Activated CD4-positive, alpha-beta T cell treated with anti-CD3 and anti-CD28 coated beads for 4 hours (primary cell): ENCODE measurements around the gene MALAT1.

Source experiments
- DNase-seq, 2 donors: peaks; one replicate each; pipeline ENCODE4 v3.0.0-alpha.2; 2020

MALAT1 gene

DNA sequence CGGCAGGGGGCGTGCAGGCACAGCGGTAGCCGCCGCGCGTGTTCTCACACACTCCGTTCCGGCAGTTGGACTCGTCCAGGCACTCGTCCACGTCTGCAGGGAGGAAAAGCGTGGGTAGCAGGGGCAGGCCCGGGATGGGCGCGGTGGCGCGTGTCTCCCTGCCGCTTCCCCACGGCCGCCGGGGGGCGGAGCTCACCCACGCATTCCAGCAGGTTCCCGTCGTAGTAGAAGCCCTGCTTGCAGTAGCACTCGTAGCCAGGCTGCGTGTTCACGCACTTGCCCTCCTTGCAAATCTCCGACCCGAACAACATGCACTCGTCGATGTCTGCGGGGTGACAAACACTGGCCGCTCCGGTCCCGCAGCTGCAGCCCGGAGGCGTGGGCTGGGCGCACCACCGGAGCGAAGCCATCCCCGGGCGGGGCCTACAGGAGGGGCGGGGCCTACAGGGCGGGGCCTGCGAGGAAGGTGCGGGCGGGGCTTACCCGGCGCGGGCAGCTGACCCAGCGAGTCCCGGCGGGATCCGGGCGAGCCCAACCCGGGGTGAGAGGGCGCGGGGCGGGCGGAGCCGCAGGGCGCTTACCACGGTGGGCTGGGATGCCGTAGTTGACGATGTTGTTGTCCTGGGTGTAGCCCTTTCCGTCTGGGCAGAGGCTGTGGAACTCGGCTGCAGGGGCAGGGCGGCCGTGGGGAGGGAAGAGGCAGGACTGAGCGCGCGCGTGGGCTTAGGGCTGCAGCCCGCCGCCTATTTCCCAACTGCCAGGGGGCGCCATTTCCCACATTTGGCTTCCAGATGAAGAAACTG is 41.6 kb downstream of the MALAT1 start:
- peak; percentile 86 to 89 for DNase-seq

DNA sequence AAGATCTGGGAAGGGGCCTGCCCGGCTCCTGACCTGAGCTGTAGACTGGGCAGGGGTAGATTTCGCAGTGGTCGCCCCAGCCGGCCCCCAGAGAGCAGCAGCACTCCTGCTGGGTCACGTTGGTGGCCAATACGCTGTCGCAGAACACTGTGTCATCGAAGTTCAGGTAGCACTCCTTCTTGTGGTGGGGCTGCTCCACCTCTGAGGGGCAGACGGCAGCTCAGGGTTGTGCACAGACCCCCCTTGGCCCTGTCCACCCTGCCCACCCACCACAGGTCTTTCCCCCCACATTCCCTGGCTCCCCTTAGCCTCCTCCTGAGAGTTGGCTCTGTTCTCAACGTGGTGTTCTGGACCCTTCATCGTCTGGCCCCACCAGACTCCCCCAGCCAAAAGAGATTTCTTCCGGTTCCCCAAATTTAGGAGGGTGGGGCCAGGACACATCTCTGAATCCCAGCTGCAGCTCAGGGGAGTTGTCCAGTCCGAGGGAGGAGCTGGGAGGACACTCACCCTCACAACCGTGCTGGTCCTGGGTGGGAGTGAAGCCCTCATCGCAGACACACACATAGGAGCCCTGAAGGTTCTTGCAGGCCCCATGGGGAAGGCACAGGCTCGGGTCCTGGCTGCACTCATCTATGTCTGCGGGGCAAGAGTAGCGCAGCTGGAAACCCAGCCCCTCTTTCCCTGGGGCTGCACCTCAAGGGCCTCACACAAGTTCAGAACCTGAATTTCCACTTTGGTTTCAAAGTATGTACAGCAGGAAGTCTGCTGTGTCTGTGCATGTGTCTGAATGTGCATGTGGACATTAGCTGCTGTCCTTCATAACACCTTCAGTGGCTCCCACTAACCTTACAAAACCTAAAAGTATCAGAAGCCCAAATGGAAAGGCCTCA is 42.5 kb downstream of the MALAT1 start:
- no peak for DNase-seq

DNA sequence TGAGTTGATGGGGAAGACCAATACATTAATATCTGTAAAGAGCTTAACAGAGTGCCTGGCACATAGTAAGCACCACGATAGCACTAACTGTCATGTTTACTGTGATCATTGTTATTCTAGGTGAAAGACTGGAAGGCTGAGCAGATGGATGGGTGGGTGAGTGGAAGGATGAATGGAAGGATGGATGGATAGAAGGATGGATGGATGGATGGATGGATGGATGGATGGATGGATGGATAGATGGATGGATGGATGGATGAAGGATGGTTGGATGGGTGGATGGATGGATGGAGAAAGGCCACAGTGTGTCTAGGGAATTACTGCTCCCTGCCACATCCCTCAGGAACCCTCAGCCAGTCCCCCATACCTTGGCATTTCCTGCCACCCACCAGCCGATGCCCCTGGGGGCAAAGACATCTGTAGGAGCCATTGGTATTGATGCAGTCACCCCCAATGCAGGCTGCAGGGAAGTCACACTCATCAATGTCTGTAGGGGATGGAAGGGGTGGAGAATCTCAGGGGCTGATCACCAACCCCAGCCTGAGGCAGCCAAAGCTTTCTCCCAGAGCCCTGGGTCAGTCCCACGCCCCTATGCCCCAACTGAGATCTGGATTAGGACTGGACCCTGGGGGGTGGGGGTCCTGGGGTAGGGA is 44.0 kb downstream of the MALAT1 start:
- DNase-seq = no peak

DNA sequence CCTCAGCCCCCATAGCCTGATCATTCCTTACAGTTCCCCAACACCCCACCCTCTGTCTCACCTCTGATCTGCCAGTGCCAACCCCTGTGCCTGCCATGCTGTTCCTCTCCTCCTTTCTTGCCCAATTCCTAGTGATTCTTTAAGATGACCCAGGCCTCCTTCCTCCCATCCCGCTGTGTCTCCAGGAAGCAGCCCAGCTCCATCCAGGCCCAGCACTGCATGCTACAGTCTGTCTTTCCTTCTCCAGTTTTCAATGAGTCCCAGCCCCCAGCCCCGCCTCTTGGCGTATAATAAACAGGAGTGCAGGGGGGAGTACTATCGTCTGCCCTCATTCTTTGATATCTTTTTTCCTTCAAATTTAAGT is 47.0 kb downstream of the MALAT1 start:
- DNase-seq = no peak

DNA sequence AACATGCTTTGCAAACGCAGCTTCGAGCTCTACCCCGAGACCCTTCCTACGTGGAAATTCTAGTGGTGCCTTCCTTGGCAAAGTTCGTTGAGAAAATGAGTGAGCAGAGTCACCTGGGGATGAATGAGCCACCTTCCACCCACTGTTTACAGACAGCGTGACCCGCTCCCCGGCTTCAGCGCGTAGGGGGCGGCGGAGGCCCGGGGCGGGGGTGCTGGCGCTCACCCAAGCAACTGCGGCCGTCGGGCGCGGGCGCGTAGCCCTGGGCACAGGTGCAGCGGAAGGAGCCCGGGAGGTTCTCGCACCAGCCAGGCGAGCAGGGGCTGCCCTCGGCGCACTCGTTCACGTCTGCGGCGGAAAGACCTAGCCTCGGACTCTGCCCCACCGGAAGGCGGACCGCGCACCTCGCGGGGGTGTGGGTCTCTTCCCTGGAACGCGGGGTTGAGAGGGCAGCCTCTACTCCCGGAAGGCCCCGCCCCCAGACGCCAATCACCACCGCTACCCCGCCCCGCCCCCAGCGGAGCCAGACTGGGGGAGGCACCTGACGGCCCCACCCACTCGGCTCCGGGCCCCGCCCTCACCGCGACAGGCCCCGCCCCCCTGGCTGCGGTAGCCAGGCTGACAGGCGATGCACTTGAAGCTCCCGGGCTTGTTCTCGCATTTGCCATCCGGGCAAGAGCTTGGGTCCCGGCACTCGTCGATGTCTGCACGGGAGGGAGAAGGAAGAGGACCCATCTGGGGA is 47.5 kb downstream of the MALAT1 start:
- DNase-seq = peak; percentile 99

DNA sequence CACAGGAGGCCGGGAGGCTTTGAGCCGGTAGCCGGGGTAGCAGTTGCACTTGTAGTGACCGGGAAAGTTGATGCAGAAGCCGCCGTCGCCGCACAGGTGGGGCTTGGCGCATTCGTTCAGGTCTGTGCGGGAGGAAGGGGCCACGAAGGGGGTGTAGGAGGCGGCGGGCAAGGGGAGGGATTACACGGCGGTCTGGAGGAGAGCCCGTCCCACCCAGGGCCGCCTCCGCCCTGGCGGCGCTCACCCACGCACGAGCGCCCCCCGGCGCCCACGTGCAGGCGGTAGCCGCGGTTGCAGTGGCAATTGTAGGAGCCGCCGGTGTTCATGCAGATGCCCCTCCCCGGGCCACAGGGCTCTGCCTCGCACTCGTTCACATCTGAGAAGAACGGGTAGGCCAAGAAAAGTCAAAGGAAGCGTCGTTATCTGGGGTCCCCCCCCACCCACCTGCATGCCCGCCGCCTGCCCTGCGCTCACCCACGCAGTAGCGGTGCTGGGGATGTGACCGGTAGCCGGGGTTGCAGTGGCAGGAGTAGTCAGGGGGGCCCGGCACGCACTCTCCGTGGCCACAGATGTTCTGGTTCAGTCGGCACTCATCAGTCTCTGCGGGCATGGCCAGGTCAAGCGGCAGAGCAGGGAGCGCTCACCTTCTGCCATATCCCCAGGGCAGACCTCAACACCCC is 48.7 kb downstream of the MALAT1 start:
- DNase-seq = no peak

DNA sequence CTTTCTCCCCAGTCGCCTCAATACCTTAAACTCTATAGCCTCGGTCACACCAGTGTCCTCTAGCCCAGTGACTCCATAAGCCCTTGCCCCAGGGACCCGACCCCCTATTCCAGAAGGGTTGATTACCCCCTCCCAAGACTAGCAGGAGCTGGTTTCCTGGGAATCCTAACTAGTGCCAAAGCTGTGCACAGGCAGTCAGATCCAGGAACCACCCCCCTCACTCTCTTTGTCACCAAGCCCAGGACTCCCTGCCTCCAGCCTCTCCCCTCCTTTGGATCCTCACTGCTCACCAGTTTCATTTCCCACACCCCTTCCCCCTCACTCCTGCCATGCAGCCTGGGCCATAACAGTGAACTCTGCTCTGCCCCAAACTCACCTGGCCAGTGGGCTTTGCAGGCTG is 49.5 kb downstream of the MALAT1 start:
- no peak for DNase-seq

DNA sequence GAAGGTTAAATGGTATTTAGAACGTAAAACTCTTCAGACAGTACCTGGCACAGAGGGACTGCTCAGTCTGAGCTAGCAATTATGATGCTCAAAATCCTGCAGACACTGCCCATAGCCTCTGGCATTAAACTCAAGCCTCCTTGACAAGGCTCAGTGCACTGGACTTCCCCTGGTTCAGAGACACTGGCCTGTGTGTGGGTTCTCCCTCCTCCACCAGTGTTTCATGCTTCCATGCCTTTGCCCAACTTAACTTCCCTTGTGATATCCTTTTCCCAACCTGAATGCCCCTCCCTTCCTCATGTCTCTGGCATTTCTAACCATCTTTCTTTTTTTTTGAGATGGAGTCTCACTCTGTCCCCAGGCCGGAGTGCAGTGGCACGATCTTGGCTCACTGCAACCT is 50.3 kb downstream of the MALAT1 start:
- no peak for DNase-seq

DNA sequence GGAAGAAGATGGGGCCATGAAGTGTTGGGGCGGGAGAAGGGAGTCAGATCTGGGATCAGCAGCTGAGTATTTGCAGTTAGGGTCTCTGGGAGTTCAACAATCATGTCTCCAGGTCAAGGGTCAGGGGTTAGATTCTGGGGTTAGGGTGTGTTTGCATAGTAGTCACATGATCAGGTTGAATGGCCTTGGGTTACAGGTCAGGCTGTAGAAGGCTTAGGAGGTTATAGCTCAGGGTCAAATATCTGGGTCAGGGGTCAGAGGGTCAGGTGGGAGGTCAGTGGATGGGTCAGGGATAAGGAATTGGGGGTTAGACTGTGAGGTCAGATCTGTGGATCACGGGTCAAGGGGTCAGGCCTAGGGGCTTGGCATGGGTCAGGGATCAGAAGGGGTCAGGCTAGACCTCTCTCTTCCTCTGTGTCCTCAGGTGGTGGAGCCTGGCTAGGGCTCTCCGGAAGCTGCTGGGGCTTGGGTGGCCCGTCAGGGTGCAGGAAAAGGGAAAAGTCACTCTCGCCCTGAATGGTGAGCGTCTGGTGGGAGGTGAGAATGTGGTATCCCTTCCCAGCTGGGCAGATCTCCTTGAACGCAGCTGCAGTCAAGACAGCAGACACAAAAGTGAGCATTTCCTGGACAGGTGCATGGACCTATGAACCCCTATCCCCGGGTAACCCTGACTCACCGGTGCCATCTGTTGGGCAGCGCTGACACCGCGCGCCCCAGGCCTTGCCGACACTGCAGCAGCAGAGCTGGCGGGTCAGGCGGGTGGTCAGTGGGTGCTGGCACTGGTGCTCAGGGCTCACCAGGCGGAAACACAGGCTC is 52.9 kb downstream of the MALAT1 start:
- DNase-seq = peak; percentile 56 to 71

DNA sequence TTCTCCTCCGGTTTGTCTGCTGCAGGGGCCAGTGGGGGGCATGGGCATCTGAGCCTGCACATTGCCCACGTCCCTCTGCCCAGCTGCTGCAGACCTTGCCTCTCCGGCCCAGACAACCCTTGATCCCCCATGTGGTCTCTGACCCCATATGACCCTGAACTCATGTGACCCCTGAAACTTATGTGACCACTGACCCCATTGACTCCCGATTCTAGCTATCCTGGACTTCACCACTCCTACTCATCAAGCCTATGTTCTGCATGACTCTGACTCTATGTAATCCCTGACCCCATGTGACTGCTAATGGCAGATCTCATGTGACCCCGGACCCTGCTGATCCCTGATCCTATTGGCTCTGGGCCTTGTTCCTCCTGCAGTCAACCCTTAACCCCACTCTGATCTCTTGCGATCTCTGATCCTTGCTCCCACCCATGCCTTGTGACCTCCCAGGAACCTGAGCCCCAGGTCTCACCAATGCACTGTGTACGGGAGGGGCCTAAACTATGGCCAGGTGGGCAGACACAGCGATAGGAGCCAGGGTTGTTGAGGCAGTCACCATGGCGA is 53.6 kb downstream of the MALAT1 start:
- no peak for DNase-seq

DNA sequence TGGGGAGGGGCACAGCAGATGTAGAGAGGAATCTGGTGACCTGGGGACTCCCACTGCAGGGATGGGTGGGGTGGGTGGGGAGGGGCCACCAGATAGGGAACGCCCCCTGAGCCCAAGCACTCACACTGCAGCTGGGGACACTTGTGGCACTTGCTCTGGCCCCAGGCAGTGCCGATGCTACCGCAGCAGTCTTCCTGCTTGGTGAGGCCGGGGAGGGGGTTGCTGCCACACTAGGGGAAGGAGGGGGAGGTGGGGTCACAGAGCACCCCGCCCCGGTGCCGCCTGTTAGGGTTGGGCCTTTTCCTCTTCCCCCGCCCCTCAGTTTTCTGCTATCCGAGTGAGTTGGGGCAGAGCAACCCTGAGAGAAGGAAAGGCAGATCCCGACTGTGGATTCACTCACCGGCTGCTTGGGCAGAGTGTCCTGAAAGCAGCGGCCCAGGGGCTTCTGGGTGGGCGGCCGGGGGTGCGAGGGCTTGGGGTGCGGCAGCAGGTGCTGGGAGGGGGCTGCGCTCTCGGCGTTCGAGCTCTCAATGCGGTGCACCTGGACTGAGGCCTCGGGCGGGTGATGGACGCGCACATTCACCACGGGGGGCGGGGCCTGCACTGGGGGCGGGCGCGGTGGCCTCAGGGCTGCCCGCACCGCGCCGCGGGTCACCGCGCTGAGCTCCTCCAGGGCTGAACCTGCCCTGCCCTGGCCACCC is 54.6 kb downstream of the MALAT1 start:
- peak; percentile 62 to 68 for DNase-seq

DNA sequence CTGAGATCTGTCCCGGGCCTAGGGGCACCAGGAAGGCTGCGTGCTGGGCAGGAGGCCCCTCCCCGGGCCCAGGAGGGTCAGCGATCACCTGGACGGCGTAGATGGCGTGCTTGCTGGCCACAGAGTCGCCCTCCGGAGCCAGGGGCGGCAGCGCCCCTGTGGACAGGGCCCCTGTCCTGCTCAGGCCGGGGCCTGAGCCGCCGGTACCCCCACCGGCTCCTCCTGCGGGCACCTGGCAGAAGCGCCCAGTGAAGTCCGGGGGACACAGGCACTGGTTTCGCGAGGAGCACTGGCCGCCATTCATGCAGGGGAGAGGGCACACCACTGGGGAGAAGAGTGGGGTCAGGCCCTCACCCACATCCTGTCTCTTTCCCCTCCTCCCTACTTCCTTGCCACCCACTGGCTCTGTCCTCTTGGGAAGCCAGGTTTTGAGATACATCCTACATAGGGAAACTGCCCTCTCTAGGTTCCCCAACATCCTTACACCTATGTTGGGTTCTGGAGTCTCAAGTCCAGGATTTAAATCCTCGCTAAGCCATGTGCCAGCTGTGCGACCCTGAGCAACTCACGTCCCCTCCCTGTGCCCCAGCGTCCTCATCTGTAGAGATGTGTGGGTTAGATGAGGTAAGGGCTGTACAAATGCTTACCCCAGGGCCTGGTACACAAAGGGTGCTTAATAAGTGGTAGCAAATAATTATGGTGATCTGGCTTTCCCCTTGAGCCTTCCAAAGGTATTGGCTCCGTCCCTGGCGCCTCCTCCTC is 55.4 kb downstream of the MALAT1 start:
- no peak for DNase-seq

DNA sequence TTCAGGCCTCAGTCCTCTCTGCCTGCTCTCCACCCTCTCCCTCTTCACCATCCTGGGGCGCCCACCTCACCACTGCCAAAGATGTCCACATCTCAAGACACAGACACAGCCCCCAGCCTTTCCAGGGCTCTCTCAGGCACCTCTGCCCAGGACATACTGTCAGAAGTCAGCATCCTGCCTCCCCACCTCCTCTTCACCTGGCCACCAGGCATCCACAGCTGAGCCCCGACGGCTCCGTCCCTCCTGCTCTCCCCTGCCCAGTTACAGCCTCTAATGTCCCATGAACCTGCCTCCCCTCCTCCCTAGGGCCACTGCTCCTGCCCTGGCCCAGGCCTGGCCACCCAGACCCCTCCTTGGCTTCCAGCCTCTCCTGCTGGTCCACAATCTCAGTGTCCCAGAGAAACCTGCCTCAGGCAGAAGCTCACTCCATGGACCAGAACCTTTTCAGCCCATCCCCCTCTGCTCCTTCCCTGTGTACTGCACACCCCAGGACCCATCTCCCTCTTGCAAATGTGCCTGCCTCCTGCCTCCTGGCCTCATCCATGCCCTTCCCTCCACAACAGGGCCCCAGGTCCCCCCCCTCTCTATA is 56.1 kb downstream of the MALAT1 start:
- no peak for DNase-seq

DNA sequence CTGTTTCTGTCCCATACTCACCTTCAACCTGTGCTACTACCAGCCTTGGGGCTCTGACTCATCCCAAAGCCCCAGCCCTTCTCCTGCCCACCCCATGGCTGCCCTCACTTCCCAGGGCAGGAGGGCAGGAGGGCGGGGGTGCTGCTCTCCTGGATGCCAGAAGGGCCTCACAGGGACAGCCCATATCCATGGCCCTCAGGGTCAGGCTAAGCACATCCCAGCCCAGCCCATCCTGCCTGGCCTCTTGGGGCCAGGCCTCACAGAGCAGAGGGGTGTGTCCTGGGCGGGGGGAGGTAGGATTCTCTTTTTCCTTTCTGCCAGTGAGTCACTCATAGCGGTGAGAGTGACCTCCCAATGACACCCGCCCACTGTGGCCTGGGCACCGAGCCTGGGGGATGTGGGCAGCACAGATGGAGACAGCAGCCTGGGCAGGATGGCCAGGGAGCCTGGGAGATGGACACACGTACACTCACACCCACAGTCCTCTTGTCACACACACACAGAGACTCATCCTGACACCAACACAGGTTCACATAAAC is 56.9 kb downstream of the MALAT1 start:
- DNase-seq = no peak
